Ovary (tissue), 9 donors: ENCODE measurements around the gene HOXD9. TPM values are rescaled to one million over a fixed set of nuclear protein-coding genes. Genes with fewer than 3 reads are reported as not detected.
A peak's percentile ranks its signal among the peaks of the same experiment; 100 is the strongest.

Source experiments
- DNase-seq, 5 donors: peaks; one replicate each; pipeline ENCODE4 v3.0.0-alpha.2; 2019 to 2020
- H3K27ac ChIP-seq, 2 donors: fragments of 200-600 bp; one replicate each; pipeline versions ENCODE4 v1.5.1 to v1.8.0; 2019 to 2022
- H3K27me3 ChIP-seq: fragments of 200-600 bp; one replicate; pipeline ENCODE4 v1.8.0; 2022
- H3K36me3 ChIP-seq: fragments of 200-600 bp; sonication (generic); one replicate; pipeline ENCODE4 v1.5.1; 2019
- H3K4me1 ChIP-seq: one replicate; pipeline ENCODE4 v1.8.1; 2013; ENCODE audit warnings: mild to moderate bottlenecking, moderate library complexity; ENCODE audit not compliant: insufficient read depth
- H3K4me3 ChIP-seq: fragments of 200-600 bp; sonication (generic); one replicate; pipeline ENCODE4 v1.5.1; 2017
- H3K9me3 ChIP-seq, 2 donors: fragments of 200-600 bp in 1 of 2; sonication (generic) in 1 of 2; one replicate each; pipeline versions ENCODE4 v1.5.1 to v1.8.1; 2013 to 2019; ENCODE audit warnings: mild to moderate bottlenecking in 1 of 2, moderate library complexity in 1 of 2
- EP300 ChIP-seq: sonication (generic); formaldehyde crosslinking; IDR thresholded peaks from one replicate; pipeline ENCODE4 v1.6.1; 2017; ENCODE audit warnings: antibody characterized with exemption
- POLR2A ChIP-seq: fragments of 450-650 bp; IDR thresholded peaks from one replicate; pipeline ENCODE4 v1.6.1; 2017; ENCODE audit warnings: antibody characterized with exemption, mild to moderate bottlenecking, moderate library complexity
- whole genome bisulfite sequencing, 3 donors: extraction: QIAGEN DNeasy Blood & Tissue Kit in 1 of 3; methylation state at CpG; one replicate each; pipeline versions ENCODE4 v1.1.5 to v1.1.7; 2013 to 2017; 5-methylcytosine and 5-hydroxymethylcytosine counted together
- intact Hi-C, 4 donors: fragments of 100-400 bp; cut with DNase I; formaldehyde crosslinking; loops; one replicate each; pipeline versions ENCODE4 v1.11.0 to v1.15.1; 2022 to 2023
- polyA plus RNA-seq, 2 donors: library from polyadenylated mRNA; stranded (reverse); fragments of 200-250 nt in 1 of 2; fragments of 350-450 nt in 1 of 2; fragmentation: Illumina TruSeq in 1 of 2; extraction: RNeasy Lipid Tissue Mini Kit (QIAGEN cat#74804) in 1 of 2; gene quantifications; one replicate each; pipeline ENCODE4 v1.2.3, GENCODE V29; 2013 to 2014
- total RNA-seq, 7 donors: library from RNA; depleted of rRNA in 2 of 7; stranded (reverse); fragments of >200 nt in 2 of 7; fragmentation: NEBNext Ultra II Directional in 3 of 7; extraction: Animal tissue kit (Norgen Biotek cat#: 25700) in 3 of 7; gene quantifications; one replicate each; pipeline versions ENCODE4 v1.1.0 to v1.2.4, GENCODE V29; 2016 to 2023
- TF ChIP-seq, protein P1 (sequence below), 3 donors: fragments of 450-650 bp in 2 of 3; fragments of 200-600 bp in 1 of 3; IDR thresholded peaks; one replicate each; pipeline versions ENCODE4 v1.5.1 to v1.8.0; 2016 to 2022; ENCODE audit warnings: antibody characterized with exemption in 3 of 3, mild to moderate bottlenecking in 1 of 3
- donor health status: DM: no; HTN: no; CAD: no; lungs with moderate emphysema.
- donor health status: DM: no; HTN: no; CAD: no.
- donor health status: Bipolar disorder and iron deficiency.
- donor health status: DM: yes; HTN: yes; CAD: no.
- donor health status: DM: no; HTN: no; CAD: no.
- donor health status: DM: yes; HTN: yes; CAD: no.

The HOXD9 gene
- total and polyA plus RNA-seq, 9 donors, result 9.7 to 20.6 (median 12.8) TPM

DNA sequence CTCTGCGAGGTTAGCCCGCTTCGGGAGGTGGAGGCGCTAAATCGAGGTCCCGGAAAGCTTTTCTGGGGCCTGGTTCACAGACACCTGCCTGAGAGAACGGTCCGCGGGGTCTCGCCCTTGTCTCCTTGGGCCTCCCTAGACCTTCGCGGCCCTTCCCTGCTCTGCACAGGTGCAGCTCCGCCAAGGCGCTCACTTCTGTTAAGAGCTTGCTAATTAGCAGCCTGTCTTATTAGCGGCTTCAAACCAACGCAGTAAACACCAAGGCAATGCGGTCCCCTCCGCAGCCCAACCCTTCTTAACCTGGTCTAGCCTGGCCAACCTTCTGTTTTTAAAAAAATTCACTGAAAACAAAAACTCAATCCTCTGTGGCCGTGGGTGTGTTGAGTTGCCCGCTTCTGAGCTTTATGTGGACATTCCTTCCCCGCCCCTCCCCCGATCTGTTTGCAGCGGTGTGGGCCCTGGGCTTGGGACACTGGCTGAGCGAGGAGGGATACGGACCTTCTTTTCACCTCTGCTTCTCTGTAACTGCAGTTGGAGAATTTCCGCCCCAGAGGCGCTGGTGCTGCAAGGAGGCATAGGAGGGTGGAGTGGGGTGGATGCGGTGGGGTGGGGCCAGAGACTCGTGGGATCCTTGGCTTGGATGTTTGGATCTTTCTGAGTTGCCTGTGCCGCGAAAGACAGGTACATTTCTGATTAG lies 25.4 kb downstream of the HOXD9 start:
- H3K27ac ChIP-seq, result no peak overlapping the region
- TF ChIP-seq, protein P1, sequence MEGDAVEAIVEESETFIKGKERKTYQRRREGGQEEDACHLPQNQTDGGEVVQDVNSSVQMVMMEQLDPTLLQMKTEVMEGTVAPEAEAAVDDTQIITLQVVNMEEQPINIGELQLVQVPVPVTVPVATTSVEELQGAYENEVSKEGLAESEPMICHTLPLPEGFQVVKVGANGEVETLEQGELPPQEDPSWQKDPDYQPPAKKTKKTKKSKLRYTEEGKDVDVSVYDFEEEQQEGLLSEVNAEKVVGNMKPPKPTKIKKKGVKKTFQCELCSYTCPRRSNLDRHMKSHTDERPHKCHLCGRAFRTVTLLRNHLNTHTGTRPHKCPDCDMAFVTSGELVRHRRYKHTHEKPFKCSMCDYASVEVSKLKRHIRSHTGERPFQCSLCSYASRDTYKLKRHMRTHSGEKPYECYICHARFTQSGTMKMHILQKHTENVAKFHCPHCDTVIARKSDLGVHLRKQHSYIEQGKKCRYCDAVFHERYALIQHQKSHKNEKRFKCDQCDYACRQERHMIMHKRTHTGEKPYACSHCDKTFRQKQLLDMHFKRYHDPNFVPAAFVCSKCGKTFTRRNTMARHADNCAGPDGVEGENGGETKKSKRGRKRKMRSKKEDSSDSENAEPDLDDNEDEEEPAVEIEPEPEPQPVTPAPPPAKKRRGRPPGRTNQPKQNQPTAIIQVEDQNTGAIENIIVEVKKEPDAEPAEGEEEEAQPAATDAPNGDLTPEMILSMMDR (IDR thresholded peaks at IDR 0.05), result no peak
- TF ChIP-seq POLR2A (no peak), EP300 (no peak)
- H3K9me3 ChIP-seq, result no peaks in the 10 kb centered on the region
- DNase-seq, result peak in 2 of 5 donors; percentile 14 to 24
- peaks cover 8% of the 10 kb centered on the region for H3K4me1 ChIP-seq
- no peaks in the 10 kb centered on the region for H3K27me3 ChIP-seq
- H3K36me3 ChIP-seq, result no peaks in the 10 kb centered on the region
- 74 to 79% (median 78%) methylated on average over 31 of the region's 31 CpGs for WGBS, 3 donors
- intact Hi-C loops, result loop anchor here in 1 of 4 donors (10.0 kb wide), 1 partner anchor 117 kb away; the partner anchor contains the start of gene MTX2
- peak overlapping the region; percentile 3 for H3K4me3 ChIP-seq

DNA sequence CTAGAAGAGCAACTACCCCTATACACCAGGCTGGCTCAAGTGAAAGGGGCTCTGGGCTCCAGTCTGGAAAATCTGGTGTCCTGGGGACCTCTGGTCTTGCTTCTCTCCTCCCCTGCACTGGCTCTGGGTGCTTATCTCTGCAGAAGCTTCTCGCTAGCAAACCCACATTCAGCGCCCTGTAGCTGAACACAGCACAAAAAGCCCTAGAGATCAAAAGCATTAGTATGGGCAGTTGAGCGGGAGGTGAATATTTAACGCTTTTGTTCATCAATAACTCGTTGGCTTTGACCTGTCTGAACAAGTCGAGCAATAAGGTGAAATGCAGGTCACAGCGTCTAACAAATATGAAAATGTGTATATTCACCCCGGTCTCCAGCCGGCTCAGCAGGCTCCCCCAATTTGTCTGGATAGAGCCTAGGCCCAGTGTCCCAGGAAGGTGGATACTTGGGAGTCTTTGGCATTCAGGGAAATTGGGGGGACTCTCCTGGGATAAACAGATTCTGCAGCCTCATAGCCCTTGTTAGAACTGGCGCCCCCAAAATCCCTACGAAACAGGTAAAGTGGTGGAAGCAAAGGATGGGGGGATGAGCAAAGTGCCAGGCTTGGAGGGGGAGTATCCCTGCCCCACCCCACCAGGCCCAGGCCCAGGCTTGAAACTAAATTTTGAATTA lies 26.4 kb downstream of the HOXD9 start:
- peaks cover 8% of the 10 kb centered on the region for H3K4me1 ChIP-seq
- H3K36me3 ChIP-seq, result no peaks in the 10 kb centered on the region
- DNase-seq, result no peak
- no peak overlapping the region for H3K4me3 ChIP-seq
- TF ChIP-seq, protein P1 (IDR thresholded peaks at IDR 0.05), result no peak
- TF ChIP-seq POLR2A (no peak), EP300 (no peak)
- no peaks in the 10 kb centered on the region for H3K9me3 ChIP-seq
- 84 to 91% (median 86%) methylated on average over 11 of the region's 11 CpGs for WGBS, 3 donors
- H3K27me3 ChIP-seq, result no peaks in the 10 kb centered on the region
- intact Hi-C loops, result loop anchor here in 1 of 4 donors (10.0 kb wide), 1 partner anchor 116 kb away; the partner anchor contains the start of gene MTX2
- H3K27ac ChIP-seq, result no peak overlapping the region

- DNase-seq, result no peak
- TF ChIP-seq POLR2A, result no peak
- TF ChIP-seq, protein P1 (IDR thresholded peaks at IDR 0.05), result no peak
- H3K4me3 ChIP-seq, result no peak overlapping the region
- H3K27ac ChIP-seq, result no peak overlapping the region
- H3K9me3 ChIP-seq, result no peaks in the 10 kb centered on the region
- intact Hi-C loops, result loop anchor here in 1 of 4 donors (10.0 kb wide), 1 partner anchor 115 kb away; the partner anchor contains the start of gene MTX2
- H3K36me3 ChIP-seq, result no peaks in the 10 kb centered on the region
- WGBS, 3 donors, result 79 to 89% (median 81%) methylated on average over 22 of the region's 22 CpGs
- H3K4me1 ChIP-seq, result peaks cover 8% of the 10 kb centered on the region
- H3K27me3 ChIP-seq, result no peaks in the 10 kb centered on the region
These were observed 27.0 kb downstream of the HOXD9 start for GRCh38 chr2:176149481-176149938.

DNA sequence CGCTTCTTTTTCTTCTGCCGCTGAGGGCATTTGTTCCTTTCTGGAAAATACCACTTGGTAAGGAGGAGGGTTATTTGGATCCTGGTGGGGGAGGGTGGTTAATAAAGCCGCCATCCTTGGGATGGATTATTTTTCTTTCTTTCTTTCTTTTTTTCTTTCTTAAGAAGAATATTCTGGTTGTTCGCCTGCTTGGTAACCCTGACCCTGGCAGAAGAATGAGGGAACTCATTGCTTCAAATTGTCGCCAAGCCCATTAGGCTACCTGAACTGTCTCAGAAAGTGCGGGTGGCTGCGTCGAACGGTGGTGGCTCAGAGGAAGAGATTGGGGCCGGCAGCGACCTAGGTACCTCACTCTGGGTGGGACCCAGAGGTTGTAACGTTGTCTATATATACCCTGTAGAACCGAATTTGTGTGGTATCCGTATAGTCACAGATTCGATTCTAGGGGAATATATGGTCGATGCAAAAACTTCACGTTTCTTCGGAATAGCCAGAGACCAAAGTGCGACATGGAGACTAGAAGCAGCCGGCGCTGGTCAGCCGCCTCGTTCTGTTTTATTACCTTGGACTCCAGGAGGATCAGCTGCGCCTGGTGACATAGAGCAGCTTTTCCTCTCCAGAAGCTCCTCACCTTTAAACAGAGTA lies 27.5 kb downstream of the HOXD9 start:
- Histone ChIP-seq H3K4me3 (no peak overlapping the region), H3K27ac (no peak overlapping the region), H3K9me3 (no peaks in the 10 kb centered on the region), H3K27me3 (no peaks in the 10 kb centered on the region), H3K4me1 (peaks cover 8% of the 10 kb centered on the region), H3K36me3 (no peaks in the 10 kb centered on the region)
- intact Hi-C loops, result loop anchor here in 1 of 4 donors (10.0 kb wide), 1 partner anchor 115 kb away; the partner anchor contains the start of gene MTX2
- no peak for DNase-seq
- TF ChIP-seq POLR2A (no peak), EP300 (no peak)
- TF ChIP-seq, protein P1 (IDR thresholded peaks at IDR 0.05), result no peak
- 82 to 88% (median 85%) methylated on average over 24 of the region's 24 CpGs for WGBS, 3 donors
